NCI-H774 (cell line): Measurements from ENCODE around the gene RNF223.
A peak's percentile ranks its signal among the peaks of the same experiment; 100 is the strongest.

ENCODE experiments used
- DNase-seq: peaks from one replicate; lab custom pipeline; 2025; lab: John Stamatoyannopoulos, UW

Gene RNF223

DNA sequence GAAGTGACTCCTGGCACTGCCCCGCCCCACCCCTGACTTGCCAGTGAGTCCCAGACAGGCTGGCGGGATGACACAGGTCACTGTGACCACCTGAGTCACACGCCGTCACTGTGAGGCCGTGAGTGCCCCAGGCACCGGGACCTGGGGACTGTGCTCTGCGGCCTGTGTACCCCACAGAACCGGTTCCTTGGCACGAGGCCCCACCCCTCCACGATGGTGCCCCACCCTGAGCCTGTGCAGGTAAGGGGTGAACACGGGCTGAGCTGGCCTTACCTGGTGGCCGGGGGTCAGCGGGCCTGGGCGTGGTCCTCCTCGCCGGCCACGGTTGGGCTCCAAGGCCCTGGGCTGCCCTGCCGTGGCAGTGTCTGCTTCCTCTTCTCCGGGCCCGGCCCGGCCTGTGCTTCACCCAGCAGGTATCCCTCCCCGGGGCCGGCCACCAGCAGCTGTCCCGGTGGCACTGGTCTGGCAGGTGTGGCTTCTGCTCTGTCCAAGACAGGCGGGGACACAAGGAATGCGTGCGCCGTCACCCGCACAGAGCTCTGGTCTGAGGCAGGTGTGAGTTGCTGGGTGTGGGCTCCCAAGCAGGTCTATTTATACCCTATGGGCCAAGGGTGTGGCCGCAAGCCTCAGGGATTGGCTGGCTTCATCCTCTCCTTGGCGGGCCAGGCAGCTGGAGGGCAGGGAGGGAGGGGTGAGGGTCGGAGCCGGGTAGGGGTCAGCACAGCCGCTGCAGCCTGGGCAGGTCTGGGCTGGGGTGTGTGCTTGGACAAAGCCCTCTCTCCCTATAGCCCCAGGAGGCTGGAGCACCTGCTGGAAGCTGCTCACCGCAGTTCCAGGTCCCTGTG lies at the start of gene RNF223:
Gene RNF223, minus strand, starts transcription at position 564 of the 845 bp plus-strand sequence. CDS start 1,740 bp downstream, outside the sequence.
- peak; percentile 5 for DNase-seq

DNA sequence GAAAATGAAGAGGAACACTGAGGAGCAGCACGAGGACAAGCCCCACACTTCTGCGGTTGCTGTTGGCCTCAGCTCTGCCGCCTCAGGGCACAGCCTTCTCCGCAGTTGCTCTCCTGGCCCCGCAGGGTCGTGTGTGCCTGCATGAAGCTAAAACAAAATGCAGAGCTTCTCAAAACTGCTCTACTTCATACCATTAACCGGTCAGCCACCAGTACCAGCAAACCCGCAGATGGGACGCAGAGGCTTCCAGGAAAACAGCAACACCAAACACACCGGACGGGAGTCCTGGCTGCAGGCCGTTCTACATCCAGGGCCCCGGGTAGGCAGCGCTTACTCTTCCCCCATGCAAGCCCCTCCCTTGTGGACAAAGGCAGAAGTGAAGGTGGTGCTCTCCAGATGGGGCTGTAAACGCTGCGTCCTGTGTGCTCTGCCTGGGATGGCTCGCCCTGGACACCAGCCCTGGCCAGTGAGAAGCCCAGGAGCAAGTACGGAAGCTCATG lies 48.9 kb upstream of the RNF223 start:
- DNase-seq = no peak

DNA sequence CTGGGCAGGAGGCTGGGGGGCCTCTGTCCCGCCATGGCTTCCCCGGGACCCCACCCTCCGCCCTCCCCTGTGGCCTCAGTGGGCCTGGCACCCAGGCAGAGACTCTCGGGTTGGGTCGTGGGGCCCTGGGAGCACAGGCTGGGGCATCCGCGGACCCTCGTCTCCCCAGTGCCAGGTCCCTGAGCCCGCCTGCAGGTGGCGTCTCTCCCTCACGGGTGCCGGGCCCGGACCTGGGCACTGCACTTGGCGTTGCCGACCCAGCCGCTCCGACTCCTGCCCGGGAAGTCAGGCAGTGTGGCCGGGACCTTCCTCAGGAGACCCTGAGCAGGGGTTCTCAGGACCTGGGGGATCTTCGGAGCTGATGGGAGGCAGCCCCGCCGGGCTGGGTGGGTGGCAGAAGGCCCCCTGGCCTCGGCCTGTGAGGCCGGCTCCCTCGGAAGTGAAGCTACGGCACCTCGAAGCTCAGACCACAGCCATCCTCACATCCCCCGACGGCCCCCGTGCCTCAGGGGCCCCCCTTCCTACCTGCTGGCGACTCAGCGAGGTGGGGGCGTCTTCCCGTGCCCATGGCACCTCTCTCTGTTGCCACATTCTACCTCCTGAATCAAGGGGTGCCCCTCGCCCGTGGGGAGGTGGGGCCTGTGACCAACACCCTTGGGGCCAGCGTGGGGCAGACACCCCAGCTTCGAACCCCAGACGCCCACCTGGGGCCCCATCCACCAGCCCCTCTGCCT lies 48.1 kb upstream of the RNF223 start:
- peak; percentile 32 for DNase-seq

DNA sequence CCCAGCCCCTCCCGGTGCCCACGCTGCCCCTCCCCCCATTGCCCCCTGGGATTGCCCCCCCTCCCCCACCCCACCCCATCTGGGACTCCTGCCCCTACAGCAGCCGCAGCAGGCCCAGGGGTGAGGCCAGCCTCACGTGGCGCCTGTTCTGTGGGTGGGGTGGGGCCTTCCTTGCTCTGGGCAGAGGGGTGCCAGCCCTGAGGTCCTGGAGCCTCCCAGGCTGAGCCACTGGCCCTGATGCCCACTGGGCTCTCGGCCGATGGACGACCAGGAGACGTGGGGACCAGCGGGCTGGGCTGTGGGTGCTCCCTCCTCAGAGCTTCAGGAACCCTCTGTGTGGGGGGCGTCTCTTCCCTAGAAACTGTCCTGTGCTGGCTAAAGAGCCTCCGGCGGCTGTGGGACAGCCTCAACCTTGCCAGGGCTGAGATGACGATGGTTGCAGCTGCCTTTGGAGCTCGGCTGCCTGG lies 47.5 kb upstream of the RNF223 start:
- DNase-seq = no peak

DNA sequence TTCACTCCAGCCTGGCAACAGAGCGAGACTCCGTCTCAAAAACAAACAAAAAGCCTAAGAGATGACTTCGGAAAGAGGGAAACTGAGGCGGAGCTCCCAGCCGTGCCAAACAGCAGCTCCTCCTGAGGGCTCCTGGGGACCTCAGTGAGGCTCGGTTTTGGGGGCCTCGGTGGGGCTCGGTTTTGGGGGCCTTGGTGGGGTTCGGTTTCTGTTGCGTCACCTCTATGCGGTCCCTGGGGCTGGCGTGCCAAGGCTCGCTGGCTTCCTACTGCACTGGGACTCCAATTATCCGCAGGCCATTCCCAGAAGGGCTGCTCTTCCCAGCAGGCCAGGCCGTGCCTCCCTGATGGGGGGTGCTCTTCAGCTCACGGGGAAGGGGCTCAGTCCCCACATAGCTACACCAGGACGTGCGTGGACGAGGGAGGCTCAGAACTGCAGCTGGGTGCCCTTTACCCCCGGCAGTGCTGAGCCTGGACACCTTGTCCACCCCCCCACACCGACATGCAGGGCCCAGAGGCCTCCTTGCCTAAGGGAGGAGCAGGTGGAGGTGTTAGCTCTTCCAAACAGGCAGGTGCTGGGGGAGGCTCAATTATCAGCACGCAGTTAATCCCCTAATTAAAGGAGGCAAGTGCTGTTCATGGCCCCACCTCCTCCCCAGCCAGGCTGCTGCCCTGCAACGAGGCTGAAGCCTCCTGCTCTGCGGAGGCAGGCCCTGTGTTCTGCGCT lies 46.9 kb upstream of the RNF223 start:
- DNase-seq = peak; percentile 43

DNA sequence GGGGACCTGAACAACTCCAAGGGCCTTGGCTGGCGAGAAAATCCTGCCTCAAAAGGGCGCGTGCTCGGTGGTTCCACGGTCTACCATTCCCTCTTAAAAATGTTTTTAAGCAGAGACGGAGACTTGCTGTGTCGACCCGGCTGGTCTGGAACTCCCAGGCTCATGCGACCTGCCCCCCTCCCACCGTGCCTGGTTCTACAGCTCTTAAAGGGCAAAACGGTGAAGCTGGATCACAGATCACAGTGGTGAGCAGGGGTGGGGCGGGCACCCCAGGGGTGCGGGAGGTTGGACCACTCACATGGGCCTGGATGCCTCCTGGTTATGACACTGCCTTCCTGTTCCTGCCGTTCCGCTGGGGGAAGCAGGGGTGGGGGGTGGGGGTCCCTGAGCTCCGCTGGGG lies 46.0 kb upstream of the RNF223 start:
- DNase-seq = no peak

DNA sequence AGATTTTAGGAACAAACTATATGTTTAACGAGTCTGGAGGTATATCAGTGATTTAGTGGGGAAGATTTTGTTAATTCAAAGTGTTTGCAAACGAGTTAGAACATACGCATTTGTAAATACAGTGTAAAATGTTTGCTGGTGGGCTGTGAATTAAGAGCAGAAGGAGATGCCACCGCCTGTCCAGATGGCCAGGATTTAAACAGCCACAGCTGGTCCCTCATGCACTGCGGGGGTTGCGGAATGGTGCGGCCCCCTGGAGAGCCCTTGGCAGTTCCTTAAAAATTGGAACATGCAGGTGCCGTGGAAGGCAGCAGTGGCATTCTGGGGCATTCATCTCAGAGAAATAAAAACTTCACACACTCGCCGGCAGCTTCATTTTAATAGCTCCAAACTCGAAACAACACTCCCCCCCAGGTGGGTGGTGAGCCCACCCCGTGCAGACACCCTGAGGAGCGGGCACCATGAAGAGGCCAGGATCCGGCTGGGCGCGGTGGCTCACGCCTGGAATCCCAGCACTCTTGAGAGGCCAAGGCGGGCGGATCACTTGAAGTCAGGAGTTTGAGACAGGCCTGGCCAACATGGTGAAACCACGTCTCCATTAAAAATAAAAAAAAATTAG lies 45.3 kb upstream of the RNF223 start:
- no peak for DNase-seq

DNA sequence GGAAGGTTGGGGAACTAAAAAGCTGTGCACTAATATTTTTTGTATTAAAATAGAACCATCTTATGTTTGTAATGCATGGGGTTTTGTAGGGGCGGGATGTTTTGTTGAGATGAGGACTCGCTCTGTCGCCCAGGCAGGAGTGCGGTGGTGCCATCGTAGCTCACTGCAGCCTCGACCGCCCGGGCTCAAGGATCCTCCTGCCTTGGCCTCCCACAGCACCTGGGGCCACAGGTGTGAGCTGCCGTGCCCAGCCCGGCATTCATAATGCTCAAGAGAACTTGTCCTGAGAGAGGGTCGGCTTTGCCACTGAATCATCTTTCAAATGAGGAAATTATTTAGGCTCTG lies 44.7 kb upstream of the RNF223 start:
- no peak for DNase-seq

DNA sequence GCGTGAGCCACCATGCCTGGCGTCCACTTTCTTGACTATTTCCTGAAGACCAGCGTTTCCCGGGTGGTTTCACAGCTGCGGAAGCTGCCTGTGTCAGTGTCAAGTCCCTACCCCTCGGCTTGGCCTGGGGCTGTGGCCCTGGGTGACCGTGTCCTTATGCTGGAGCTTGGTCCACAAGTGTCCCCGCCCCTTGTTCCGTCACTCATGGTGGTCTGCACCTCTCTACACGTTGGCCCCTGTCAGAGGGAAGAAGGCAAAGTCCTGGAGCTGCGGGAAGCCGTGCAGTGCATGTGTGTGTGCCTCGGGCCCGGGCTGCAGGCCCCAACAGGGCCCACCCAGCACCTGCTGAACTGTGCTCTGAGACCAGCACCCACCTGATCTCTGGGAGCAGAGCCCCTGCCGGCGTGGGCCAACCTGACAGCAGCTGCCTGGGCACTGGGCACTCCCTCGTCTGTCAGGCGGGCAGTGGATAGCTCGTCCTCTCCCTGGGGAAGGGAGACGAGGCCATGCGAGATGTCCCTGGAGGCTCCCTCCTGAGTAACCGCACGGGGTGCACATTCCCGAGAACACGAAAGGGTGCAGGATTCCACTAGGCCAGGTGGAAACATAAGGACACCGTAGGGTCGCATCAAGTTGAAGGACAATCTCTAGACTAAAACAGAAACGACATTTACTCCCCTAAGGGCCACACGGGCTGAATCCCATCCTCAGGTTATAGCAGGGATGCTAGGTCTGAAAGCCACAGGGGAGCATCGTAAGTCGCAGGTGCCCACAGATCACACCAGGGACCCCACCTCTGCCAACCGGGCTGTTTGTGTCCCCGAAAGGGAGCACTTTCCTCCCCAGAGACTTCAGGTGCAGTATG lies 44.1 kb upstream of the RNF223 start:
- no peak for DNase-seq

DNA sequence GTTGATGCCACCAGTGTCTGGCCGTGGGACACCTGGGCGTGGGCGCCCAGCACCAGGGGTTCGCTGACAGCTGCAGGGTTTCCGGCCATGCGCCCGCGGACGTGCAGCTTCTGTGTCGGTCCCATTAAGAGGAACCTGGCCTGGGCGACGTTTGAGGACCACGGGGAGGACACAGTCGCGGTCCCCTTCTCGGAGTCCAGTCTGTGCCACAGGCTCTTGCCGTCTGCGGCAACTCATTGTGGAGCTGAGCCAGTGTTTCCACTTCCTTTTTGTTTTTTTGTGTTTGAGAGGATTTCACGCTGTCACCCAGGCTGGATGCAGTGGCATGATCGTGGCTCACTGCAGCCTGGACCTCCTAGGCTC lies 43.3 kb upstream of the RNF223 start:
- no peak for DNase-seq

DNA sequence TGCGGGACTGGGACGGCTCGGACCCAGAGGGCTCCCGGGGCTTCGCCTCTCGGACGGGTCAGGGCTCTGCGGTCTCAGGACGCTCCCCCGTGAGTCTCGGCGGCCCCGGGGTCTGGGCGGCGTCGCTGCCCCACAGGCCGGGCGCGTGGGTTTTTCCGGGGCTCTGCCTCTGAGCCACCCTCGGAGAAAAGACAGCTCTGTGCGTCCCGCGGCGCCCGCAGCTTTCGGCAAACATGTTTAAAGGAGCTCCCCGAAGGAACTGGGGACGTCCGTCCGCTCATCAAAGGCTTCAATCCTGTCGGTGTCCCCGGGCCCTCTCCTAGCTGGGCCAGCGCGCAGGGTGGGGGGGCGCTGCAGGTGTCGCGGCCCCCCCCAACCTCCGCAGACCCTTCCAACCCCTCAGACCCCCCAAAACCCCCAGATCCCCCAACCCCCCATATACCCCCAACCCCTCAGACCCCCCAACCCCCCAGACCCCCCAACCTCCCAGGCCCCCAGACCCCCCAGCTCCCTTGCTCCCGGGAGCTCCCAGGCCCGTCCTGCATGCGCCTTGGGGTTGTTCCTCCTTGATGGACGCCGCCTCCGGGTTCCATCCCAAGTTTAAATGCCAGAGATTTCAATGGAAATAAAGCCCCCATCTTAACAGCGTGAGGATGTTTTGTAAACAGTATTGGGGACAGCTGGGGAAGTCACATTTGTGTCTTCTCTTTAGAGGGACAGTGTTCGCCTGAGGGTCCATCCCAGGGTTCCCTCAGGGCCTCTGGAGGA lies 42.8 kb upstream of the RNF223 start:
- no peak for DNase-seq

DNA sequence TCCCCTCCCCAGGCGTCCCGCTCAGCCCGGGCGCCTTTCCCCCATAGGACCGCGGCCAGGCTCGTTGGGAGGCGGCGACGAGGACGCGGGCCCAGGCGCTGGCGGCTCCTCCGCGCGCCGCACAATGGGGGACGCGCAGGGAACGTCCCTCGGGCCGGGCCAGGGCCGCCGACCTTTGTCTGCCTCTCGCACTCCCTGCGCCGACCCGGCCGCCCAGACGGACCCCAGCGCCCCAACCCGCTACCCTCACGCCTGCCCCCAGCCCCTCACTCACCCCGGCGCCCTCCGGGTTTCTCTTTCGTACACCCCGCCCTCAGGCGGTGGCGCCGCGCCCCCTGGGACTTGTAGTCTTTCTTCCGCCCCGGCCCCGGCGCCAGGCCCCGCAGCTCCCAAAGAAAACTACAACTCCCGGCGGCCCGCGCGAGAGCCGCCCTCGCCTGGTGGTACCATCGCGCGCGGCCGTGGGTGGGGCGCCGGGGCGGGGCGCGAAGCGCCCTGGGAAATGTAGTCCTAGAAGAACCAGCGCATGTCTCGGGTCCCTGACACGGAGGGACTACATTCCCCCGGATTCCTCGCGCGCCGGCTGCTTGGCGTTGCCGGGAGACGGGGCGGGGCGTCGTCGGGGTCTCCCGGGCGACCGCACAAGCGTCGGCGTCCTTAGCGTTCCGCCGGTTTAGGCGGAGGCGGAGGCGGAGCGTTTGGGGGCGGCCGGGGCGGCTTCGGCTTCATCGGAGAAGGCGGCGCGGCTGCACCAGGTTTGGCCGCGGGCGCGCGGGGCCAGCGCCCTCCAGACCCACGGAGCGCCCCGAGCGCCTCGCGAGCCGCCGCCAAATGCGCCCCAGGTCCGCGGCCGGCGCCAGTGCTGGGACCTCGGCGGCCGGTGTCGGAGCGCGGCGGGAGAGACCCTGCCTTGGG lies 41.9 kb upstream of the RNF223 start, which contains the start of gene C1orf159:
Gene C1orf159, minus strand, starts transcription at position 304 of the 915 bp plus-strand sequence. CDS start 24,546 bp downstream, outside the sequence.
- DNase-seq = peak; percentile 81

DNA sequence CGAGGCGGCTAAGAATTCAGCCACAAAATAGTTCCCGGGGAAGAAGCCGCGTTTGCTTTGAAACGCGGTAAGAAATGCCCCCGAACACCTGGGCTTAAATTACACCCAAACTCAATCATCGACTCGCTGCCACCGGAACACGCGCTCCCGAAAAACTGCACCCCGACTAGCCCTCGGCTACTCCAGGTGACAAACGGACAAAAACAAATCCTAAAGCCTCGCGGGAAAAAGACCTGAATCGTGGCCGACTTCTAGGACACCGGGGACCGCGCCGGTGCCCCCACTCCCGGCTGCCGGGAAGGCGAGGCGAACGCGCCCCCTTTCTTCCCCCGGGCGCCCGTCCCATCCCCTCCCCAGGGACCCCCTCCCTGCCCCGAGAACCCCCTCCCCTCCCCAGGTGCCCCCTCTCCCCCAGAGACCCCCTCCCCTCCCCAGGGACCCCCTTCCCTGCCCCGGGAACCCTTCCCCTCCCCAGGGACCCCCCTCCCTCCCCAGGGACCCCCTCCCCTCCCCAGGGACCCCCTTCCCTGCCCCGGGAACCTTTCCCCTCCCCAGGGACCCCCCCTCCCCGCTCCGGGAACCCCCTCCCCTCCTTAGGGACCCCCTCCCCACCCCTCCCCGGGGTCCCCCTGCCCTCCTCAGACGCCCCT lies 41.2 kb upstream of the RNF223 start:
- DNase-seq = no peak

DNA sequence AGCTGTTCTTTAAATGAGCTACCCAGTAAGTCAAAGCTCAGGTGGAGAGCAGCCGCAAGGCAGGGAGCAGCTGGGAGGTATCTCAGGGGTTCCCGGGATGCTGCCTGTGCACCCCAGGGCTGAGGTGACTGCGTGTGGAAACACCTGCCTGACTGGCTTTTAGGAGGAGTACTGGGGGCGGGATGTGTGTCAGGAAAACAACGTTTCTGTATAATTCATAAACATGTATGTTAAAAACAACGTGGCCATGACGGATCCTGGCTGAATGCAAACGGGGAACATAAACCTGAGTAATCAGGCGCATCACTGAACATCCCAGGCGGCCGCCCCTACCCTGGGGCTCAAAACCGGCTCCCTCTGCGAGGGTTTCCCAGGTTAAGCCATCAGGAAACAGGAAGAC lies 40.3 kb upstream of the RNF223 start:
- no peak for DNase-seq

DNA sequence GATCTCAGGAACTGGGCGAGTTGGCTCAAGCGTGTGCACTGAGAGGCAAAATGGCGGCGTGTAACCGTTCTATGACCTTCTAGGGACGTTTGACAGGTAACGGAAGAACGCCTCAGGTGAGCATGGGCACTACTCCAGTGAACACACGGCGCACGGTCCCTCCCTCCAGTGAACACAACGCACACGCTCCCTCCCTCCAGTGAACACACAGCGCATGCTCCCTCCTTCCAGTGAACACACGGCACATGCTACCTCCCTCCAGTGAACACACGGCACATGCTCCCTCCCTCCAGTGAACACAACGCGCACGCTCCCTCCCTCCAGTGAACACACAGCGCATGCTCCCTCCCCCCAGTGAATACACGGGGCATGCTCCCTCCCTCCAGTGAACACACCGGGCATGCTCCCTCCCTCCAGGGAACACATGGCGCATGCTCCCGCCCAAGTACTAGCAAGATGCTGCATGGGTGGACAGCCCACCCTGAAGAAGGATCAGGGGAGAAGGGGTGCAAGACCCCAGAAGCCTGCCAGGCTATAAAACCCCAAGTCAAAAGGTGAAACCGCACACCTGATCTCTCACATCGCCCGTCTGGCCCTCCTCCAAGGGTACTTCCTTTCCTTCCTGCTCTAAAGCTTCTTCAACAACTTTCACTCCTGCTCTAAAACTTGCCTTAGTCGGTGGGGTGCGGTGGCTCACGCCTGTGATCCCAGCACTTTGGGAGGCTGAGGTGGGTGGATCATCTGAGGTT lies 38.3 kb upstream of the RNF223 start:
- no peak for DNase-seq

DNA sequence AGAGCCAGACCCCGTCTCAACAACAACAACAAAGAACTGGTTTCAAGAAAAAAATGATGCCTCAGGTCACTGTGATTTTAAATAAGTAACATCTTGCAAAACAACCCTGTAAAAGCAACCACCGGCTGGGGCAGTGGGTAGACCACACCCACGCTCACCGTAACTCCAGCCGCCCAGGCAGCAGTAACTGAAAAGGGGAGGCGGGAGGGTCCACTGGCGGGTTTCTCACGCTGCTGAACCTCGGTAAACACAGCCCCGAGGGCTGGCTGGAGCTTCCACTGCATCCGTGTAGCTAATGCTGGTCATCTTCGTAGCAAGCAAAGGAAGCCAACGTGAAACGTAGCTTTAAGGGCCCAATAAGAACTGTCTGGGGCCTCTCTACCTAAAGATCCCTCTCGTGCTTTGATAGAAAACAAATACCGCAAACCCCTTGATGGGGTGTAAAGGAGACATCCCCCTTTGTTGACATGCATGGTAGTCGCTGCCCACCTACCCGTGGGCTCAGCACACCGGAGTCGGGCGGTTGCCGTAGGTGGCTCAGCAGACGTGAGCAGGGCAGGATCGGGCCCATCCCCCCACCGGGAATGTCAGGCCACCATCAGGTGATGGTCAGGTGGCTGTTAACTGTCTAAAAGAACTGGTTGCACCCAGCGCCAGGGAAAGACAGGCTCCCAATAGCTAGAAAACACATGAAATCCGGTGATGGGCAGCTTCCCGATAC lies 37.6 kb upstream of the RNF223 start:
- DNase-seq = no peak

DNA sequence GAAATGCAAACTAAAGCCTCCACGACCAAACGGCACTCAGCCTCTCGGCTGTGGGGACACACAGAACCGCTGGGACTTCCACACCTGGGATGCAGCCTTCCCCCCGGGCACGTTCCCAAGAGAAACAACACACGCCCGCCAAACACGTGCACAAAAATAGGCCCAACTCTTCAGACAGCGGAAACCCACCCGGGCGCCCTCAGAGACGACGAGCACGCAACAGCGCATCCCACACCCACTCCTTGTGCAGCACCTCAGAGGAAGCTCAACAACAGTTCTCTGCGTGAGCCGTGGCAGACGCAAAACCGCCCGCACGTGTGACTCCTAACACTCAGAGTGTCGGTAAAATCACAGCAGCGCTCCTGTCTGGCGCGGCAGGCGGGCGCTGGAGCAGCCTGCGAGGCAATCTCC lies 36.5 kb upstream of the RNF223 start:
- no peak for DNase-seq
